RWPE1 (cell line): ENCODE data around the gene TPX2.

Experiments used
- CTCF ChIA-PET: fragments of 350-600 bp; sonication (Branson Sonifier 250); formaldehyde crosslinking; extraction: SDS; loops from one replicate; lab custom pipeline; 2021; lab: Yijun Ruan, JAX
- POLR2A ChIA-PET: fragments of 400-600 bp; formaldehyde crosslinking; extraction: SDS; loops from one replicate; lab custom pipeline; 2020; ENCODE audit warnings: antibody characterized with exemption; ENCODE audit not compliant: low non-redundant PET; lab: Yijun Ruan, JAX
- DNase-seq: peaks from one replicate; pipeline ENCODE4 v3.0.0; 2012; ENCODE audit warnings: low spot score
- H3K27ac ChIP-seq: fragments of 450-650 bp; 2 replicates; pipeline ENCODE4 v1.5.1; 2017
- TF ChIP-seq, protein P1 (sequence below): fragments of 450-650 bp; conservative IDR thresholded peaks from 2 replicates; pipeline ENCODE4 v1.5.1; 2017; ENCODE audit warnings: low read depth, mild to moderate bottlenecking

TPX2 gene

DNA sequence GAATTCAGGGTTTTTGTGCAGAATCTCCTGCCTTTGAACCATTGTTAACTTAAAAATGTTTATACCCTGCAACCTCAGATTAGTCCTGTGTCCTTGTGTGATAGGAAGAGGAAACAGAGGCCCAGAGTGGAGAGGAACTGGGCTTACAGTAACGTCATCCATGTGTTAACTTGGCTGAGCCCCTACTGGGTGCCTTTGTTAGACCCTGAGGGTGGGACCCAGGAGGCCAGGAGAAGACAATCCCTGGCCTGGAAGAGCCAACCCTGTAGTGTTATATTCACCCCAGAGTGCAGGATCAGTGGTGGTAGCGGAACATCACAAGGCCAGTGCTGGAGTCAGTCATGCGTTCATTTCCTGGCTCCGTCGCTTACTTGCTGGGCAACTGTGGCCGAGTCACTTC, 90.6 kb downstream of the TPX2 start:
- CTCF ChIA-PET: interaction anchor here (0.9 to 1.2 kb wide), 2 partner anchors 17 to 201 kb away, joined by 4 read pairs; no protein-coding TSS in a partner anchor
- DNase-seq: no peak
- TF ChIP-seq, protein P1, sequence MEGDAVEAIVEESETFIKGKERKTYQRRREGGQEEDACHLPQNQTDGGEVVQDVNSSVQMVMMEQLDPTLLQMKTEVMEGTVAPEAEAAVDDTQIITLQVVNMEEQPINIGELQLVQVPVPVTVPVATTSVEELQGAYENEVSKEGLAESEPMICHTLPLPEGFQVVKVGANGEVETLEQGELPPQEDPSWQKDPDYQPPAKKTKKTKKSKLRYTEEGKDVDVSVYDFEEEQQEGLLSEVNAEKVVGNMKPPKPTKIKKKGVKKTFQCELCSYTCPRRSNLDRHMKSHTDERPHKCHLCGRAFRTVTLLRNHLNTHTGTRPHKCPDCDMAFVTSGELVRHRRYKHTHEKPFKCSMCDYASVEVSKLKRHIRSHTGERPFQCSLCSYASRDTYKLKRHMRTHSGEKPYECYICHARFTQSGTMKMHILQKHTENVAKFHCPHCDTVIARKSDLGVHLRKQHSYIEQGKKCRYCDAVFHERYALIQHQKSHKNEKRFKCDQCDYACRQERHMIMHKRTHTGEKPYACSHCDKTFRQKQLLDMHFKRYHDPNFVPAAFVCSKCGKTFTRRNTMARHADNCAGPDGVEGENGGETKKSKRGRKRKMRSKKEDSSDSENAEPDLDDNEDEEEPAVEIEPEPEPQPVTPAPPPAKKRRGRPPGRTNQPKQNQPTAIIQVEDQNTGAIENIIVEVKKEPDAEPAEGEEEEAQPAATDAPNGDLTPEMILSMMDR: no peak
- H3K27ac ChIP-seq: no peak overlapping the region
- POLR2A ChIA-PET: no interaction called here

DNA sequence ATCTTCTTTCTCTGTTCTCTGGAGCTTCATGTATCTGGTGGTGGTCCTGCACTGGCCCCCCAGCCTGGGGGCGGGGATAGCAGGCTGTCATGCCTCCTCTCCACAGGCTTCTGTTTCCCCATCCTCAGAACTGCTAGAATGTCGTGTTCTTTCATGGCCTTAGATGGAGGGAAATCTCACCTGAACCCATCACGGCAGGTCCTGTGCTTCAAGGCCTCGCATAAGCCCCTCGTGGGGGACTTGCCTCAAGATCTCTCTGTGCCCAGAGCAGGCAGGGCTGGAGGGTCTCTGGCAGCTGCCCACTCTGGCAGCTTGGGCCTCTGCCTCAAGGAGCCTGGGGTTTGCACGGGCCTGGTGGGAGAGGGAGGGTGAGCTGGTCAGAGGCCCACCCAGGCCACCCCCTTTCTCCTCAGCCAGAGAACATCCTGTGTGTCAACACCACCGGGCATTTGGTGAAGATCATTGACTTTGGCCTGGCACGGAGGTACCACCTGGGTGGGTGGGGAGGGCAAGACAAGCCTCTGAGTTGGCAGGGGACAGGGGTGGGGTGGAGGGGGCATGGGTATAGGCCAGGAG, 91.4 kb downstream of the TPX2 start:
- ChIA-PET POLR2A (no interaction called here), CTCF (interaction anchor here (0.5 to 1.4 kb wide), 5 partner anchors 10 to 201 kb away, joined by 3 to 7 read pairs (median 4); no protein-coding TSS in a partner anchor)
- no peak overlapping the region for H3K27ac ChIP-seq
- no peak for DNase-seq
- TF ChIP-seq, protein P1: no peak

DNA sequence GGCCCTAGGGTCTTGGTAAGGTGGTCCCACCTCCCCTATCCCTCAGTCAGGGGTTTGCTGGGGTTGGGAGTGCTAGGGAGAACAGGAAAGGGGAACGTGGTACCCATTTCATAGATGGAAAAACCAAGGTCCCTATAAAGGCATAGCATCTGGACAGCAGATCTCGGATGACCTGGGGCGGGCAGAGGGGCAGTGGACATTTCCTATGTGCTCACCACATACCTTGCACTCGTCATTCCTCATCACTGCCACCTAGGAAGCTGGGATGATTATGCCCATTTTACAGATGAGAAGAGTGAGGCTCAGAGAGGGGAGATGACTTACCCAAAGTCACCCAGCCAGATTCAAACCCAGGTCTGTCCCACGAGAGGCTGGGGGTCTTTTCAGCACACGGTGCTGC, 92.1 kb downstream of the TPX2 start:
- no peak overlapping the region for H3K27ac ChIP-seq
- ChIA-PET CTCF (interaction anchor here (0.5 to 1.4 kb wide), 5 partner anchors 9 to 1078 kb away, joined by 3 to 7 read pairs (median 4); no protein-coding TSS in a partner anchor), POLR2A (no interaction called here)
- TF ChIP-seq, protein P1: no peak
- no peak for DNase-seq

DNA sequence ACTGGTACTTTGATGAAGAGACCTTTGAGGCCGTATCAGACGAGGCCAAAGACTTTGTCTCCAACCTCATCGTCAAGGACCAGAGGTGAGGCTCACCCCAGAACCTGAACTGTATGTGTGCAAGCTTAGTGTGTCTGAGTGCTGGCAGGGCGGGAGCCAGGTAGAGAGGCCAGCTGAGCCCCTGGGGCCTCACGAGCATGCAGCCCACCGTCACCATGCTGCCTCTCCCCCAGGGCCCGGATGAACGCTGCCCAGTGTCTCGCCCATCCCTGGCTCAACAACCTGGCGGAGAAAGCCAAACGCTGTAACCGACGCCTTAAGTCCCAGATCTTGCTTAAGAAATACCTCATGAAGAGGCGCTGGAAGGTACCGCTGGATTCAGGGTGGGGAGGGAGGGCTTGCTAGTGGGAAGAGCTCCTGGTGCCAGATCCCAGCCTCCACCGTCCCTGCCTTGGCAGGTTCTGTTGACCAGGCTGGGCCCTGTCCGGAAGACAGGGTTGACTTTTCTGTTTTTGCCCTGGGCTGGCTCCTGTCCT, 92.7 kb downstream of the TPX2 start:
- ChIA-PET POLR2A (no interaction called here), CTCF (interaction anchor here (0.5 to 1.8 kb wide), 6 partner anchors 9 to 1078 kb away, joined by 4 to 12 read pairs (median 5); no protein-coding TSS in a partner anchor)
- H3K27ac ChIP-seq: no peak overlapping the region
- TF ChIP-seq, protein P1: no peak
- DNase-seq: no peak

DNA sequence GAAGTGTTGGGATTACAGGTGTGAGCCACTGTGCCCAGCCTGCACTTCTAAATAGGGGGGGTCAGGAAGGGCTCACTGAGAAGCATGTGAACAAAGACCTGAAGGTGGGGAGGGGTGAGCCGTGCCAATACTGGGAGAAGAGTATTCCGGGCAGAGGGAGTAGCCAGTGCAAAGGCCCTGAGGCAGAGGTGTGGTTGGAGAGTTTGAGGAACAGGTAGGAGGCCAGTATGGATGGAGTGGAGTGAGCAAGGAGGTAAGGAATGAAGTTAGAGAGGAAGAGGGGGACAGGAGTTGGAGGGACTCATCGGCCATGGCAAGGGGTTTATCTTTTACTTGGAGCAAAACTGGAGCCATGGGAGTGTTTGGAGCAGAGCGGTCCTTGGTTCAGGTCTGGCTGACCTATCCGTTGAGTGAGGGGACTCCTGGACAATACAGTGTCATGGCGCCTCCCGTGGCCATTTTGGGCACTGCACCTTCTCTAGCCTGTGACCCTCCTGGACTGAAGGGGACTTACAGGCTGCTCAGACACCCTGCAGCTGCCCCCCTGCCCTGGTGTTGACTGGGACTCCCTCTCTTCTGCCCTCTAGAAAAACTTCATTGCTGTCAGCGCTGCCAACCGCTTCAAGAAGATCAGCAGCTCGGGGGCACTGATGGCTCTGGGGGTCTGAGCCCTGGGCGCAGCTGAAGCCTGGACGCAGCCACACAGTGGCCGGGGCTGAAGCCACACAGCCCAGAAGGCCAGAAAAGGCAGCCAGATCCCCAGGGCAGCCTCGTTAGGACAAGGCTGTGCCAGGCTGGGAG, 94.2 kb downstream of the TPX2 start:
- TF ChIP-seq, protein P1: peak; percentile 88
- H3K27ac ChIP-seq: no peak overlapping the region
- ChIA-PET POLR2A (interaction anchor here (1.0 kb wide), 1 partner anchor 119 kb away, joined by 3 read pairs; no protein-coding TSS in a partner anchor), CTCF (interaction anchor here (0.6 to 5.7 kb wide), 9 partner anchors 10 to 198 kb away, joined by 3 to 51 read pairs (median 4); partner anchors contain the start of gene FOXS1)
- DNase-seq: peak; percentile 74

DNA sequence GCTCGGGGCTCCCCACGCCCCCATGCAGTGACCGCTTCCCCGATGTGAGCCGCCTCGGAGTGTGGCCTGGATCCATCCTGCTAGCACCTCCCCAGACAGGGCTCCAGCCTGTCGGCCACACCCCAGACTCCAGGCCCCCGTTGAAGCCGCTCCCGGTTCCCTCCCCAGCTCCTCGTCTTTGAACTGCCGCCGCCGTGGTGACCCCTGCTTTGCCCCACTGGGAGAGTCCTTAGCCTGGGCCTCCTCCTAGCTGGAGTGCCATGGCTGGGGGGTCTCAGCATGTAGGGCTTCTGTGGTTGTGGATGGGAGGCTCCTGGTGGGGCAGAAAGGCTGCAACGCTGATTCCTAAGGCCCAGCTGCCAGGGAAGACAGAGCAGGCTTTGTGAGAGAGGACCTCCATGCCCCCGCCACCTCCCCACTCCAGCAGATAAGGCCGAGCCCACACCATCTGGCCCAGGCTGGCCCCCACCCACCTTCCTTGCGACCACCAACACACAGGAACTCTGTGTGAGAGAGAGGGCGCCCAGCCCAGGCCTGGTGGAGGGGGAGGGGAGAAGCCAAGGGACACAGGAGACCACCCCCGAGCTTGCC, 94.9 kb downstream of the TPX2 start:
- ChIA-PET POLR2A (interaction anchor here (1.0 kb wide), 1 partner anchor 118 kb away, joined by 3 read pairs; no protein-coding TSS in a partner anchor), CTCF (interaction anchor here (0.6 to 5.7 kb wide), 11 partner anchors 11 to 312 kb away, joined by 3 to 51 read pairs (median 4); partner anchors contain the start of gene FOXS1)
- no peak for DNase-seq
- TF ChIP-seq, protein P1: no peak
- H3K27ac ChIP-seq: no peak overlapping the region
